GM12874 (cell line): Measurements from ENCODE around the gene NAT8L.

Source experiments
- CTCF ChIP-seq: IDR thresholded peaks from 2 replicates; pipeline ENCODE4 v1.5.1; 2011; ENCODE audit warnings: low read depth, mild to moderate bottlenecking, control low read depth, low read length, moderate library complexity; ENCODE audit not compliant: insufficient read depth

NAT8L gene

GRCh38 chr4:2065106-2065930, 6.2 kb downstream of the NAT8L start:
- no peak for TF ChIP-seq CTCF

DNA sequence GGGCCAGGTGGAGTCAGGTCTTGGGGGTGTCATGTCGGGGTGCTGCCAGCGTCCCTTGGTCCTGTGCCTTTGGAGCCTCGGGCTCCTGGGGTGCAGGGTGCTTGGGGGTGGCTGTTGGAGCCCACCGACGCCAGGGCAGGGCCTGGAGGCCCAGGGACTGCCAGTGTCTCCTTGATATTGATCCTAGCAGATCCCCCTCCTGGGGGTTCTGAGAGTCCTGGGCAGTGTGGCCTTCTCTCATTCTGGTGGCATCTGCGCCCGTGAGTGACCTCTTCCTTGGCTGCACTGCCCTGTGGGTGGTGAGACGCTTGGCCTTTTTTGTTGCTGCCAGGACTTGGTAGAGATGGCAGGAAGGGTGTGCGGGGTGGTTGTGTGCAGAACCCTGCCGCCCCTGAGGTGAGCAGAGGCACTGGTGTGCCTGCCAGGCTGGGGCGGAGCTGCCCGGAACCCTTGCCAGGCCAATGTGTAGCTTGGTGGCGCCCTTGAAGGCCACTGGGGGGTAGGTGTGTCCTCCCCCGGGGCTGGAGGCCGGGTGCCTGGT, 7.0 kb downstream of the NAT8L start:
- no peak for TF ChIP-seq CTCF

DNA sequence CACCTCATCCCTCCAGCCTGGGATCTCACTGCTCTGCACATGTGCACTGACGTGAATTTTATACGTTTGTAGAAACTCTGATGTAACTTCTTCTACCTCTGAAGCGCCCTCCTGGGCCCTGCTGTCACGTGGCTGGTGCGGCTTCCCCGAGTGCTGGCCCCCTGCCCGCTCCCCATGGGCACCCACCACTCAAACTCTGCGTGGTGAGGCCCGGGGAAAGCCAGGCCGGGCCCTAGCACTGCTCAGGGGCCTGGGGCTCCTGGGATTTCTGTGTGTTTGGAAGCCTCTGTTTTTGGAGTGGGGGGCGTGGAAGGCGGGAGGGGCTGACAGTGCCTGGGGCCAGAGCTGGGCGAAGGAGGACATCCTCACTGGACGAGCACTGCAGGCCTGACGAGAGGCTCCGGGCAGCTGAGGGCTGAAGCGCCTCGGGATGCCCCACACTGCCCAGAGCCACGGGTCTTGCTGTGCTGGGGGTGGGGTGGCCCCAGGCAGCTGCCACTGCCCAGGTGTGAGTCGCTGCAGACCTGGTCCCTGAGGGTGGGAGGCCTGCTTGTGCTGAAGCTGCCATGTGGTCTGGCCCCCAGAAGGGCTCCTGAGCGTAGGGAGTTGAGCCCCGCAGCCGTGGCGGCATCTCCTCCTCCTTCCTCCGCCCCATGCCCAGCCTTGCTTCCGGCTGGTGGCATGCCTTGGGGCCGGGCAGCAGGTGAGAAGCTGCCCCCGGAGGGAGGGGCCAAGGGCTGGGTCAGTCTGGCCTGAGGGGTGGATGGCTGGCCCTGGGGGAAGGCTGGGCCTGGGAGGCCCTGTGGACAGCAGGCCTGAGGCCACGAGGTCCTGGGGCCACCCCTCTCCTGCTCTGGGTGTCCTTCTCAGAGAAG, 7.7 kb downstream of the NAT8L start:
- TF ChIP-seq CTCF: no peak

DNA sequence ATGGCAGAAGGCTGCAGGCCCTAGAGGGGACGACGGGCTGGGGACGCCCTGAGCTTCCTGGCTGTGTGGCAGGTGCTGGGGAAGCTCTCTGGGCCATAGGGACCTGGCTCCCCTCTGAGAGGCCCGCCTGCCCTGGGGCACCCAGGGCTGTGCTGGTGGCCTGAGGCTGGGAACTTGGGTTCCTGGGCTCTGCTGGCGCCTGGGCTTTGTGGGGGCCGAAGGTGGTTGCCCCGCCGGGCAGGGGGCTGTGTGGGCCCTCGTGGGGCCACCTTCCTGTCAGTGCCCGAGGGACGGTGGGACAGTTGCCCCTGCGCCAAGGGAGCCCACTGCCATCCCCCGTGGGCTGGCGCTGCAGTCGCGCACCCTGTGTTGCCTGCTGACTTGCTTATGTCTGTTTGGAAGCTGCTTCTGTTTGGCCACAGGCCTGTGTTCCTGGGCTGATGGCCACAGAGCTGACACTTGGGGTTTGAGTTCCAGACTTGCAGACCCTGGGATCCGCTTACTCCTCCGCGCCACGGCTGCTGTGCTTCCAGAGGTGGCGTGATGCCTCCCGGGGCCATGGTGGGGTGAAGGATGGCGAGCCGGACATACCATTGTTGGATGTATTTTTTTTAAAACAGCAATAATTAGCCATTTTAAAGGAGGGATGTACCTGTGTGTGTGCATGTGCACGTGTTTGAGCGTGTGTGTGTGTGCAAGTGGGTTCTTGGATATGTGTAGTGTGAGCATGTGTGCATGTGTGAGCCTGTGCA, 8.5 kb downstream of the NAT8L start:
- no peak for TF ChIP-seq CTCF

DNA sequence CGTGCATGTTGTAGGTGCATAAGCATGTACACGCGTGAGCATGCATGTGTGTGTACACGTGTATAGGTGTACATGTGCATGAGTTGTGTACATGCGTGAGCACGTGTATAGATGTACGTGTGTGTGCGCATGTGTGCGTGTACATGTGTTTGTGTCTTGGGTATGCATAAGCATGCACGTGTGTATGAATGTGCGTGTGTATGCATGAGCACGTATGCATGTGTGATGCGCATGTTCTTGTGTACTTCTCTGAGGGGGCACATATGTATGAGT, 9.0 kb downstream of the NAT8L start:
- TF ChIP-seq CTCF: no peak

GRCh38 chr4:2068566-2068965, 9.4 kb downstream of the NAT8L start:
- no peak for TF ChIP-seq CTCF
